M059J (cell line): ENCODE data around the gene NTM. TPM values are rescaled to one million over a fixed set of nuclear protein-coding genes. Genes with fewer than 3 reads are reported as not detected.

Experiments
- DNase-seq: peaks from one replicate; pipeline ENCODE4 v3.0.0-alpha.2; 2012; ENCODE audit warnings: low read depth
- total RNA-seq: library from RNA; depleted of rRNA; stranded (reverse); fragments of >200 nt; shearing (Covaris generic); gene quantifications from 2 replicates; pipeline ENCODE4 v1.2.3, GENCODE V29; 2014

NTM gene
- total RNA-seq, 1 experiment from 2014 or later, result 1.5 TPM

DNA sequence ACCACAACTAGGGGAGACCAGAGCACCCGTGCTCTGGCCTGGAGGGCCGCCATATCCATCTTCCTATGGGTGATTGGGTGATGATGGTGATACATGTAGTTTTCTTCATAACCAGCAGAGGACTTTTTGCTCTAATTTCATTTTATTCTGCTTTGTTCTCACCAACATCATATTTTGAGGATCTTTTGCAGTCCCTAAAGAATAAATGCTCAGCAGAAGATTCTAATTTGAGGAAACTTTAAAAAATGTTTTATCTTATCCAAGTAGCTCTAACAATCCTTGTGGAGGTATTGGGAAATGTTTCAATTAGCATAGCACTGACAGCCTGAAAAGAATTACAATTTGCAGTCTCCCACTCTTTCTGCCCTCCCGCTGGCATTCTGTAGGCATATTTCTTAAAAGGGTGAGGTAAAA, 544.0 kb downstream of the NTM start:
- no peak for DNase-seq

DNA sequence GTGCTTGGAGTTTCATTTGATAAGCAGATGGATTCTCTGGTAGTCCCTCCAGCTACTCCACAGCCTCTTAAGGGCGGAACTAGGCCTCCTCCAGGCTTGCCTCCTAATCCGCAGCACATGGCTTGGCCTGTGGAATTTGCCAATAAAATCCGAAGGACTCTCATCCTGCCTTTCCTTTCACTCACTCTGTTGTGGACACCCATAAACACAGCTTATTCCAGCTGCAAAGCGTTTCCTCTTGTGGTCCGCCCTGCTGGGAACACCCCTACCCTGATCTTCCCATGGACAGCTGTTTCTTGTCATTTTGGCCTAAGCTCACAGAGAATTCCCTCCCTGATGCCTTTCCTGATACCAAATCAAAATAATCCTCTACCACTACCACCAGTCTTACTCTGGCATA, 546.2 kb downstream of the NTM start:
- DNase-seq, result no peak

DNA sequence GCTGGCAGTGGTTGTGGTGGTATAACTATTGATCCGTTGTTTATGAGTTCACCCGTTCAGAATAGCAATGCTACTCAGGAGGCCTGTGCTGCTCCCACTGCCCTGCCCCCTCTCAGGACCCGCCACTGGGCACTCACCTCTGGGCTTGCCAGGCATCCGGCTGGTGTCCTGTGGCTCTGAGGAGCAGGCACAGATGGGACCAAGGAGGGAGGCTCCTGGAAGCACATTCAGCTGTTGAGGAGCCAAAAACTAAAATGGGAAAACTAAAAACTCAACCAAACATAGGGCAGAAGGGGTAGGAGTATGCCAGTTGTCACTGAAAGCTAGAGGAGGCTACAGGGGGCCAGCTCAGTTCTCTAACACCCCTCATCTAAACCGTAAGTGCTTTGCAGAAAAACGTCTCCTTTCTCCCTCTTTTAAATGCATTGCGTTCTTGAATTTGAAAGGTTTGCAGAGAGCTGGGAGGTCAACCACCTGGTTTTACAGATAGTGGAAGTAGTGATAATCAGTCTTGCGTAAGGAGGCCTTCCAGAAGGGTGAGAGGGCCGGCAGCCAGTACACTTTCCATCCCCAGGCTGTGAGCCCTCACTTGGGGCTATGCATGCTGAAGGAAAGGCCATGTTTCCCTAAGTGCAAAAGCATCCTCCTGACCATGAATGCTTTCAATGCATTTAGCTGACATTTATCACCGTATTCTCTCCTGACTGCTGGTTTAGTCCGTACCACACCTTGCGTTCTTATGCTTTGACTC, 547.4 kb downstream of the NTM start:
- no peak for DNase-seq

- no peak for DNase-seq
These were observed 548.2 kb downstream of the NTM start for GRCh38 chr11:131918663-131919062.

DNA sequence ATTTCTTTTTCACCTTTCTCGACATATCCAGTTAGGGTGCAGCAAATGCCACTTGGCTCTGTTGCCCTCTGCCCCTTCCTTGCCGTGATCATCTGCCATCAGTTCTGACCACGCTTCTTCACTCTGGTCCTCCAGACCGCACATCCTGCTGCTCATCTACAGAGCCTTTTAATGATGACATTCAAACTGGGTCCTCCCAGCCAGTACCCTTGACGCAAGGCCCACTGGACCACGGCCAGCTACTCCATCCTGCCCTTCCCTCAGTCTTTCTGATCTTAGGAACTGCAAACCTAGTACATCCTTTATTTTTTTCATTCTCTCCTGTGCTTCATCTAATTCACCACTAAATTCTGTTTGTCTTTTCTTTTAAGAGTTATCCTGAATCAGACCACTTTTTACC, 551.8 kb downstream of the NTM start:
- no peak for DNase-seq

DNA sequence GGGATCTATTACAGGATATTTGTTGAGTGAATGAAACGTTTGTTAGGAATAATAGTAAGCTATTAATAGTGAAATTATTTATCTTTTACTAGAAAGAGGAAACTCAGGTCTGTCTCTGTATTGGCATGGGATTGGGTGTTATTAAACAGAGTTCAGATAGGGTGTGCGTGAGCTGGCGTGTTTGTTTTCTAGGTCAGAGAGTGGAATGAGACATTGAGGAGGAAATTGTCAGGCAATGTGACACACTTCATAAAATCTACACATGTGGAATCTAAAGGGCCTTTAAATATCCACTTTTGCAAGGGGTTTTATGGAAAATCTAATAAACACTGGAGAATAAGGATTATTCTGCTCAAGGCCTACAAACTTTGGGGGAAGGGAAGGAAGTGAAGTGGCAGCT, 552.9 kb downstream of the NTM start:
- DNase-seq, result no peak

GRCh38 chr11:131924001-131924400, 553.6 kb downstream of the NTM start:
- DNase-seq, result no peak

GRCh38 chr11:131924457-131925201, 554.2 kb downstream of the NTM start:
- peak; percentile 76 for DNase-seq

DNA sequence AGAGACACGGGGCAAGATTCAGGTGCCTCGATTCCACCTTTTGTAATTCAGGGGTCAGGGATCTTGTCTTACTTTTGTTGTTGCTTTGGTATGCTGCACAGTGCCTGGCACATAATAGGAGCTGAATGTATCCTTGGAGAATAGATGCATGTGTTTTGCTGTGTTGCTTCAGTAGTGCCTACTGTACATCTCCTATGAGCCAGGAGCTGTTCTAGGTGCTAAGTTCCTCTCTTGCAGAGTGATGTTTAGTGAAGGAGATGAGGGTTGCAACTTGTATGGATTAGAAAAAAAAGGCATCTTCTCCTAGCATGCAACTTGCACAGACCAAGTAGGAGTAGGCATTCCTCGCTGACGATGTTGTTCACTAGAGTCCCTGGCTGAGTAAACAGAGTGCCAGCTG, 555.4 kb downstream of the NTM start:
- no peak for DNase-seq

- no peak for DNase-seq
These were observed 558.6 kb downstream of the NTM start for GRCh38 chr11:131928992-131929391.

DNA sequence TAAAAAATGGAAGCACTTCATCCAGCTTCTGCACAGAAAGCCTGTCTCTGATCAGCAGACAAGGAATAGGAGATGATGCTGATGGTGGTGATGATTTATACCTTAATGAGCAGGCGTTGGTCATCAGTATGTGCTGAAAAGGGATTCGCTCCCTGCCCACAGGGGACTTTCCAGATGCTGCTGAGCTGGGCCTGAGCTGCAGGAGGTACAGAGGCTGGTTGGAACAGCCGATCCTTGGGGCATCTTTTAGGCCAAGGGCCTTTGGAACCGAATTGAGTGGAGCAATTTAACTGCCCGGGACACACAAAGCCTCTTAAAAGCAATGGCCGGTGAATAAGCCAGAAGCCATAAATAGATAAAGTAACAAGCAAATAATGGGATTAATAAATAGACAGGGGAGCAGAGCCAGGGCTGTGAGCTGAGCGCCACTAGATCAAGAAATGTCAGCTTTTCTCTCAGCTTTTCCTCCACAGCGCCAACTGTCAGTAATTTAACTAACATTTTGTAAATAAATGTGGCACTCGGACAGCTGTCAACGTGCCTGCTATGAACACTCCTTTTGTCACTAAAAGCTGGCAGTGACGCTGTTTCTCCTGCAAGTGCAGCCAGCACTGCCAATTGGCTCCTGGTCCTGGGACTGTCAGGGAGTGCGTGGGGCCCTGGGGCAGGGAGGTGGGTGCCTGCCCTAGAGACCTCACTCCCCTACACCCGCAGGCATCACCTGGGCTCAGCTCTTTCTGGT, 562.3 kb downstream of the NTM start:
- DNase-seq, result no peak

GRCh38 chr11:131934006-131934405, 563.6 kb downstream of the NTM start:
- no peak for DNase-seq

GRCh38 chr11:131938351-131938751, 567.9 kb downstream of the NTM start:
- peak; percentile 4 for DNase-seq

DNA sequence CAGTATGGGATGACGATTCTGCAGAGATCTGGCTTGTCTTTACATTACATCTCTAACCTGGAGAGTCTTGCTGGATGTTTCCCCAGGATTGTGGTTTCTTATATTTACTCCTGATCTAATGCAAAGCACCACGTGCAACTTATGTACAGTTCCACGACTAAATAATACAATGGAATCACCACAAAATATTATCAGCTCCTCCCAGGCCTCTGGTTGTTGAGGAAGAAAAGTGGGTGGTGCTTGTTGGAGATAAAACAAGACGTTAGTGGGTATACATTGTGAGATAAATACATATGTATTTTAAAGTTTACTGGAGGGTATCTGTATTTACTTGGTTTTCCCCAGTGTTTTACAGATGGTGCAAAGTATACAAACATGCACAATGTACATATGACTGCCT, 569.7 kb downstream of the NTM start:
- DNase-seq, result no peak

DNA sequence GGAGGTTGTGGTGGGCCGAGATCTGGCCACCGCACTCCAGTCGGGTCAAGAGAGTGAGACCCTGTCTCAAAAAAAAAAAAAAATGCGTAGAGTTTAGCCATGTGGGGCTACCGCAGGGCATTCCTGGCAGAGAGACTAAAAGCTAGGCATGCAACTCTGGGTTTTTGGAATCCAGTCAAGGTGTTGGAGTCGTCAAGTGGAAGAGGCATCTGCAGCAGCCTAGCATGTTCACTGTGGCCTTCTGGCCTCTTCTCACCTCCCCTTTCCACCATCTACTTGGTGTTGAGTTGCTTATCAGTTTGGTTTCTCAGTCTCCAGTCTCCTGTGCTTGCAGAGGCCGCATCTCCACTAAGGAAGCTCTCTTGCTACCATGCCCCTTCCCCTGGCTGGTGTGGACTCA, 572.5 kb downstream of the NTM start:
- DNase-seq, result no peak

DNA sequence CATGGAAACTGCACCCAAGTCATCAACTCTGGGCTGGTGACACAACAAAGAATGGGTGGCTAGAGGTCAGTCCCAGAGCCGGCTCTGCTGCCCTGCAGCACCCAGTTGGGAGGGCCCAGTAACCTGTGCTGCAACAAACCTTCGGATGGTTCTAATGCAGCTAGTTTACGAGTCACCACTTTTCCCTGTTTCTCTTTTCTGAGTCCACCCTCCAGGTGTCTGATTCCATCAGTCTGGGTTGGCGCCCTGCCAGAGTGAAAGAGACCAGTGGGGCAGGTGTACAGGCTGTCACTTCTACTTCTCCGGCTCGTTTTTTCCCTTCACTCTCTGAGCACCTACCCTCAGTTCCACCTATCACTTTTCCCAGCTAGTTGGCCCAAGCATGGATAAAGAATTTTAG, 572.9 kb downstream of the NTM start:
- no peak for DNase-seq

DNA sequence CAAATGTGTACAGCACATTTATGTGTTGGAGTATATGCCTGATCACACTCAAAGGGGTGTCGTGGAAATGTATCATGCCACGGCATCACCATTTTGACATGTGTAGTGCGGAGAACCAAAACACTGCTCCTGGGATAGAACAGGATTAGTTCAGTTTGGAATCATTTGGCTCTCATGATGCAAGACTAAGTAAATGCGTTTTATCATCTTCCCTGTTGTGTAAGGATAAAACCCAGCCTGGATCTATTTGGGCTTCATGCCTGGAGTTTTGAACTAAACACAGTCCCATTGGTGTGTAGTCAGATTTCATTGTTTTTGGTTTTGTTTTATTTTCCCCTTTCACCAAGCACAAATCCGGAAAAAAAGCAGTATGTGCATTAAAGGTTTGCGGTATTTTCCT, 574.3 kb downstream of the NTM start:
- no peak for DNase-seq

- DNase-seq, result no peak
These were observed 575.3 kb downstream of the NTM start for GRCh38 chr11:131945706-131946105.

- DNase-seq, result no peak
These were observed 577.1 kb downstream of the NTM start for GRCh38 chr11:131947511-131947910.

DNA sequence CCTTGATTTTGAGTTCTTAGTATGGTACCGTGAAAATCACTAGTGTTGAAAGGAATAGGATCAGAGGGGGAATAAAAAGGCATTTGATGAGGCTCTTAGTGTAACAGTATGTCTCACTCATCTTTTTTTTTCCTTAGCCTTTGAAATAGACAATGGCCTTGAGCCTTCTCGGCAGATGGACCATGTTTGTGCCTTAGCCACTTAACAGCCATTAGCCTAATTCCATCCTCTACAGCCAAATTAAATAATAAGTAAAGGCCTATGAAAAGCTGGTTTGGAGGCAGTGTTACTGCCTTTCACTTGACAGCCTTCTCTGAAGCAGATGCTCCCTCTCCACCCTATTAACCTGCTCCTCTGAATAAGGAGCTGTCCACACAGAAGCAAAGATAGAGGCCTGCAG, 580.7 kb downstream of the NTM start:
- DNase-seq, result no peak

DNA sequence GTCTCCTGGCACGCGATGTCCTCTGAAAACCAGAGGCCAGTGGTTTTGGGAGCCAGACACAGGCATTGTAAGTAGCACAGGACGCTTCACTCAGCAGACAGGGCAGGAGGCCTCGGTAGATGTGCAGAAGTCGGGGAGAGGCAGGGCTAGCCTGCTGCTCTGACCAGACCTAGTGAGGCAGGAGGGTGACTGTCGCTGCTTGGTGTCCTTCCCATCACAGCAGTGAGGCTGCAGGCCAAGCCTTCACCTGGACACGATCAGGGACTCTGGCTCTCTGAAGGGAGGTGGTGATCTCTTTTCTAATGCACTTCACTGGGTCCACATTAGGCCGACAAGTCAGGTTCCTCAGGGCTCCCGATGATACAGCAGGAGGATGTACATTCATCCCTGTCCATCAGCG, 583.7 kb downstream of the NTM start:
- DNase-seq, result no peak

GRCh38 chr11:131955904-131956303, 585.5 kb downstream of the NTM start:
- DNase-seq, result no peak

- no peak for DNase-seq
These were observed 586.8 kb downstream of the NTM start for GRCh38 chr11:131957201-131957600.
